Left lung (tissue), 10 donors: Measurements from ENCODE around the gene CCN2. TPM values are rescaled to one million over a fixed set of nuclear protein-coding genes. Genes with fewer than 3 reads are reported as not detected.

Source experiments
- ATAC-seq: fragments of 200-7000 bp; cut with Tn5 transposase; one replicate; pipeline ENCODE4 v1.9.1; 2020; ENCODE audit warnings: moderate library complexity
- DNase-seq, 4 donors: peaks; one replicate each; pipeline ENCODE4 v3.0.0-alpha.2; 2013 to 2020
- H3K27ac ChIP-seq, 2 donors: fragments of 200-600 bp; sonication (generic) in 1 of 2; one replicate each; pipeline versions ENCODE4 v1.5.0 to v1.8.0; 2020 to 2021
- H3K27me3 ChIP-seq, 2 donors: fragments of 200-600 bp; sonication (generic) in 1 of 2; one replicate each; pipeline versions ENCODE4 v1.5.0 to v1.8.0; 2020 to 2021
- H3K36me3 ChIP-seq, 2 donors: fragments of 200-600 bp; sonication (generic) in 1 of 2; one replicate each; pipeline versions ENCODE4 v1.5.0 to v1.8.0; 2020 to 2021
- H3K4me1 ChIP-seq, 2 donors: fragments of 200-600 bp; one replicate each; pipeline ENCODE4 v1.8.0; 2021
- H3K4me3 ChIP-seq, 2 donors: fragments of 200-600 bp; sonication (generic) in 1 of 2; one replicate each; pipeline versions ENCODE4 v1.5.0 to v1.8.0; 2020 to 2021; ENCODE audit warnings: mild to moderate bottlenecking in 1 of 2
- H3K9me3 ChIP-seq, 2 donors: fragments of 200-600 bp; sonication (generic) in 1 of 2; one replicate each; pipeline versions ENCODE4 v1.5.0 to v1.8.0; 2020 to 2021
- intact Hi-C, 2 donors: fragments of 100-400 bp; cut with DNase I; formaldehyde crosslinking; loops; one replicate each; pipeline versions ENCODE4 v1.11.2 to v1.14.2; 2022
- polyA plus RNA-seq, 6 donors: library from polyadenylated mRNA; unstranded; fragments of 120-200 nt; gene quantifications; one replicate each; pipeline ENCODE4 v1.2.1, GENCODE V29; 2013; ENCODE audit not compliant: insufficient read length in 6 of 6
- total RNA-seq, 2 donors: library from RNA; stranded (reverse); fragmentation: NEBNext Ultra II Directional; extraction: Animal tissue kit (Norgen Biotek cat#: 25700); gene quantifications; one replicate each; pipeline ENCODE4 v1.2.1, GENCODE V29; 2021
- TF ChIP-seq, protein P1 (sequence below), 2 donors: fragments of 200-600 bp; sonication (generic) in 1 of 2; IDR thresholded peaks; one replicate each; pipeline versions ENCODE4 v1.5.0 to v1.8.0; 2021; ENCODE audit warnings: antibody characterized with exemption in 2 of 2
- donor health status: DM: no; HTN: yes; CAD: no.
- donor health status: DM: no; HTN: no; CAD: no.

The CCN2 gene
- total and polyA plus RNA-seq, 8 donors, result 11.6 to 282 (median 85.2) TPM

DNA sequence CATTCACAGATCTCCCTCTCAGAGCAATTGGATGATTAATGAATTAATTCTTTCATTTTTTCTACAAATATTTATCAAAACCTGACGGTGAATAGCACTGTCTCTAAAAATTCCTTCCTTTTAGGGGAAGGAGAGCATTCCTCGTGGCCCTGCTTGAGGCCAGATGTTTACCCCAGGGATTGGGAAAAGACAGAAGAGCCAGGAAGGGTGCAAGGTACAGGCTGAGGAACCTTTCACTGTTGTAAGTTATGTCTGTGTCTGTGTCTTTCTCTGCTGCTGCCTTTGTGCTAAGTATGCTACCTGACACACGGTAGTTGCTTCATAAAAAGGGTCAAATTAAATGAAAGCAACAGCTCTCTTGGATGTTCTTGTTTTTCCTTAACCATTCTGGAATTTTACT lies 27.4 kb upstream of the CCN2 start:
- H3K9me3 ChIP-seq, result no peaks in the 10 kb centered on the region
- TF ChIP-seq, protein P1, sequence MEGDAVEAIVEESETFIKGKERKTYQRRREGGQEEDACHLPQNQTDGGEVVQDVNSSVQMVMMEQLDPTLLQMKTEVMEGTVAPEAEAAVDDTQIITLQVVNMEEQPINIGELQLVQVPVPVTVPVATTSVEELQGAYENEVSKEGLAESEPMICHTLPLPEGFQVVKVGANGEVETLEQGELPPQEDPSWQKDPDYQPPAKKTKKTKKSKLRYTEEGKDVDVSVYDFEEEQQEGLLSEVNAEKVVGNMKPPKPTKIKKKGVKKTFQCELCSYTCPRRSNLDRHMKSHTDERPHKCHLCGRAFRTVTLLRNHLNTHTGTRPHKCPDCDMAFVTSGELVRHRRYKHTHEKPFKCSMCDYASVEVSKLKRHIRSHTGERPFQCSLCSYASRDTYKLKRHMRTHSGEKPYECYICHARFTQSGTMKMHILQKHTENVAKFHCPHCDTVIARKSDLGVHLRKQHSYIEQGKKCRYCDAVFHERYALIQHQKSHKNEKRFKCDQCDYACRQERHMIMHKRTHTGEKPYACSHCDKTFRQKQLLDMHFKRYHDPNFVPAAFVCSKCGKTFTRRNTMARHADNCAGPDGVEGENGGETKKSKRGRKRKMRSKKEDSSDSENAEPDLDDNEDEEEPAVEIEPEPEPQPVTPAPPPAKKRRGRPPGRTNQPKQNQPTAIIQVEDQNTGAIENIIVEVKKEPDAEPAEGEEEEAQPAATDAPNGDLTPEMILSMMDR (IDR thresholded peaks at IDR 0.05), result no peak
- H3K4me3 ChIP-seq, result no peak overlapping the region
- intact Hi-C loops, result no loop called here
- no peaks in the 10 kb centered on the region for H3K36me3 ChIP-seq
- no peak overlapping the region for H3K27ac ChIP-seq
- ATAC-seq (no peak), DNase-seq (no peak)
- no peaks in the 10 kb centered on the region for H3K4me1 ChIP-seq
- no peaks in the 10 kb centered on the region for H3K27me3 ChIP-seq

DNA sequence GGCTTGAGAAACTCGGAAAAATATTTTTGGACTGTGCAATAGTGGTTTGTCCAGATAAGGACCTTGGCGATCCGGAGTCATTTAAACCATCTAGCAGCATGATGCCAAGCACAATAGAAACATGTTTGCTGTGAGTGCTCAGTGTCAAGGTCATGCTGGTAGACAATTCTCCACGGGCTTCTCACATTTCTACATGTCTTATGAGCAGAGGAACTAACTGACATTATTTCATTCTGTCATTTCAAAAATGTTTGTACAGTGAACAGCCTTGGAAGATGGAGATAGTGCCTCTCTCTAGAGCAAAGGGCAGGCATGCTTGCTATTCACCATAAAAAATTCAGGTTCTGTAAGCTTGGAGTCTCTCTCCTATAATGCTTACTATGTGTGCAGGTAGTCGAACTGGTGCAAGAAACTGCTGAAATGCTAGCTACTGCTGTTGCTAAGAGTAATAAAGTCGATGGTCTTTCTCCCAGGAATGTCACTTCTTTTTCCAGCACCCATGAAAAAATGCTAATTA lies 25.4 kb upstream of the CCN2 start:
- Histone ChIP-seq H3K36me3 (no peaks in the 10 kb centered on the region), H3K27me3 (no peaks in the 10 kb centered on the region), H3K4me1 (no peaks in the 10 kb centered on the region), H3K27ac (no peak overlapping the region), H3K4me3 (no peak overlapping the region), H3K9me3 (no peaks in the 10 kb centered on the region)
- intact Hi-C loops, result no loop called here
- ATAC-seq (no peak), DNase-seq (no peak)
- TF ChIP-seq, protein P1 (IDR thresholded peaks at IDR 0.05), result no peak

DNA sequence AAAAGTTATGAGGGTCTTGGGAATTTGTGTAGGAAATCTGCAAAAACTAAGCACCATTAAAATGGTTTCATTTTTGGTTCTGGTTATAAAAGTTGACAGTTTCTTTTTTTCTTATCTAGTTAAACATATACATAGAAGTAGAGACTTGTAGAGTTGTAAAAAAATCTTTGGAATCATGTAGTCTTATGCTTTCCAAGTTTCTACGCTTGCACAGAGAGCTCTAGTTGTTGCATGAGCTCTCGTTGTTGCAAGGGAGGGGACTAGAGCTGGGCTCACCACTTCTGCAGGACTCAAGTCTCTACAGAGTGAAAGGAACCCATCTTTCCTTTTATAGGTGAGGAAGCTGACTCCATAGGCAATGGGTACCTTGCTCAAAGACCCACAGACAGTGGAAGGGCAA lies 21.6 kb upstream of the CCN2 start:
- TF ChIP-seq, protein P1 (IDR thresholded peaks at IDR 0.05), result no peak
- ATAC-seq (no peak), DNase-seq (no peak)
- intact Hi-C loops, result no loop called here
- Histone ChIP-seq H3K9me3 (no peaks in the 10 kb centered on the region), H3K4me3 (no peak overlapping the region), H3K36me3 (no peaks in the 10 kb centered on the region), H3K27me3 (no peaks in the 10 kb centered on the region), H3K27ac (no peak overlapping the region), H3K4me1 (no peaks in the 10 kb centered on the region)

DNA sequence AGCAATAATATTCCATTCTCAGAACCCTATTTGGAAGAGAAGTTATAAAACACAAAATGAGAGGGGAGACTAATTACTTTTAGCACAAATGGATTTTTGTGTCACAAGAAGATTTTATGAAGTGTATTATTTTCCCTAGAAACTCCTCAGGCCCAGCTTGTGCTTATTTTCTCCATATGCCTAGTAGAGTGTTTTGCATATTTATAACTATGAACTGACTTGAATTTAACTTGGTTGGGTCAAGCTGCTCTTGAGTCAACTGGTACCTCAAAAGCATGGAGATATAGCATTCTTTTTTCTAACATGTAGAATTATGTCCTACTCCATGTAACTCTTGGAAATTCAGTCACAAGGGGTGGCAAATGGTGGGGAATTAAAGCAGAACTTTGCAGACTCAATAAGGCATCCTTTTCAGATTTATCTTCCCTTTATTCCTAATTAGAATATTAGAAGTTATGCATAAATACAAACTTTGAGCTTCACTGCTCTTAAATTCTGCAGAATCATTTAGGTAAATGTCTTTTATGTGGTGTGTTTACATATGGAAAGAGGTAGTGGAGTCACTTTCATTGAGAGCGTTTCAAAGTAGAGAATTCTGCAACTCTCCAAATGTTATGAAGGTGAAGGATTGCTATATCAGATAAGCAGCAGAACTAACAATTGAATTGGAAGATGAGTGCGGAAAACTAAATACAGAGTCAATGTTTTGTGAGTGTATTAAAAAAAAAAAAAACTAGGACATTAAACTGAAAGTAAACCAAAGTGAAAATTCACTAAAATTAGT lies 19.1 kb upstream of the CCN2 start:
- Histone ChIP-seq H3K27ac (no peak overlapping the region), H3K9me3 (no peaks in the 10 kb centered on the region), H3K4me1 (no peaks in the 10 kb centered on the region), H3K4me3 (no peak overlapping the region), H3K36me3 (no peaks in the 10 kb centered on the region), H3K27me3 (no peaks in the 10 kb centered on the region)
- no peak for DNase-seq
- TF ChIP-seq, protein P1 (IDR thresholded peaks at IDR 0.05), result no peak
- intact Hi-C loops, result no loop called here
- no peak for ATAC-seq

DNA sequence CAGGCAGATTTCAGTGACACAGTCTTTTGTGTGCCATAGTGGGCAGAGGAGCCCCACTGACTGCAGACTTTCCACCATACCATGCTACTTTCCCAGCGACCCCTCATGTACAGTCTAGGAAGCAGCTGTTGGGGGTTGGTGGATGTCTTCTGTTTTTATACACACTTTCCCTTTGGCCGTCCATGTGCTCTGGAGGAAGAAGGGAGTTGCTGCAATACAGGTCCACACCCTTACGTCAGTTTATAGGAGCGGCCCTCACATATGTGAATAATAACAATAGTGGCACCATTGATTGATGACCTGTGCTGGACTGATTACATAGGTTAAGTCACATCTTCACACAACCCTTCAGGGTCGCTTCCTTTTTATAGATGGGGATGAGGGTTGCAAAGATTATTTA lies 17.5 kb upstream of the CCN2 start:
- no peak overlapping the region for H3K27ac ChIP-seq
- H3K4me1 ChIP-seq, result no peaks in the 10 kb centered on the region
- no peak overlapping the region for H3K4me3 ChIP-seq
- no peak for ATAC-seq
- DNase-seq, result no peak
- H3K9me3 ChIP-seq, result no peaks in the 10 kb centered on the region
- intact Hi-C loops, result no loop called here
- H3K36me3 ChIP-seq, result no peaks in the 10 kb centered on the region
- TF ChIP-seq, protein P1 (IDR thresholded peaks at IDR 0.05), result no peak
- H3K27me3 ChIP-seq, result no peaks in the 10 kb centered on the region
